Measurements from ENCODE around the gene FBLL1. TPM values are rescaled to one million over a fixed set of nuclear protein-coding genes. Genes with fewer than 3 reads are reported as not detected.
"Not testable (repeated sequence)": the region's sequence is repeated elsewhere in the genome, so short reads cannot be mapped to it uniquely, and the experiment has no call there.

Gene FBLL1
- total RNA-seq, 4 donors from 2014 or later = 0.29 to 0.33 TPM; not detected in 2

GRCh38 chr5:168530621-168531150, 1.6 kb downstream of the FBLL1 start:
- 77% methylated on average over 4 of the region's 4 CpGs for WGBS
- peaks cover 0 to 63% (median 24%) of the 10 kb centered on the region in 4 donors for H3K27me3 ChIP-seq
- intact Hi-C loops (cut with DNase I) = no loop called here

DNA sequence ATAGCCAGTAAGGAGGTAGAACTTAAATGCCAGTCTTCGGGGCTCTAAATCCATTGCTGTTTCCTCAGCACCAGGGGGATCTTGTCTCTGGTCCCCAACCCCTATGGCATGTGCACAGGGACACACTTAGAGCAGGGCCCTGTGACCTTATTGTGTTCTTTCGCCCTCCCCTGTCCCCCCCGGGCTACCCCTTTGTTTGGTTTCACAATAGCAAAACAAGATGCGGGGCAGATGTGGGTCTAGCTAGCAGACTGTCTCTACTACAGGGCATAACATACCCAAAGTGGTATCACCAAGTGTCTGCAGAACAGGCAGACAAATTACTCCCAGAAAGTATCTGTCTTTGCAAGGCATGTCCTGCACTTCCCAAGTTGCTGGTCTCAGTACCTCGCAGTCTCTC, 2.1 kb downstream of the FBLL1 start:
- no peak overlapping the region for H3K4me3 ChIP-seq
- peaks cover 0 to 63% (median 24%) of the 10 kb centered on the region in 4 donors for H3K27me3 ChIP-seq
- H3K4me1 ChIP-seq = peaks cover 3 to 16% (median 13%) of the 10 kb centered on the region in 4 donors
- intact Hi-C loops (cut with DNase I) = no loop called here
- TF ChIP-seq CTCF (IDR thresholded peaks at IDR 0.05) (no peak), POLR2AphosphoS5 (IDR thresholded peaks at IDR 0.05) (no peak), EP300 (IDR thresholded peaks at IDR 0.05) (no peak)
- DNase-seq (ENCODE audit: extremely low spot score) = no peak
- H3K9me3 ChIP-seq = no peaks in the 10 kb centered on the region
- no peaks in the 10 kb centered on the region for H3K36me3 ChIP-seq
- 78% methylated on average over 5 of the region's 5 CpGs for whole genome bisulfite sequencing
- H3K27ac ChIP-seq (replicated peaks in 1 of 4) = no peak overlapping the region

More at GRCh38 chr5:168530621-168531150, 1.6 kb downstream of the FBLL1 start:
- peaks cover 3 to 16% (median 13%) of the 10 kb centered on the region in 4 donors for H3K4me1 ChIP-seq
- no peak overlapping the region for H3K27ac ChIP-seq (replicated peaks in 1 of 4)
- H3K4me3 ChIP-seq = no peak overlapping the region
- no peaks in the 10 kb centered on the region for H3K9me3 ChIP-seq
- TF ChIP-seq CTCF (IDR thresholded peaks at IDR 0.05) = no peak
- DNase-seq (ENCODE audit: extremely low spot score) = no peak
- no peaks in the 10 kb centered on the region for H3K36me3 ChIP-seq

GRCh38 chr5:168531987-168532864, 3.1 kb downstream of the FBLL1 start:
- peaks cover 3 to 16% (median 13%) of the 10 kb centered on the region in 4 donors for H3K4me1 ChIP-seq
- peaks cover 0 to 63% (median 24%) of the 10 kb centered on the region in 4 donors for H3K27me3 ChIP-seq
- intact Hi-C loops (cut with DNase I) = no loop called here
- H3K27ac ChIP-seq (replicated peaks in 1 of 4) = no peak overlapping the region
- H3K4me3 ChIP-seq = no peak overlapping the region
- H3K9me3 ChIP-seq = no peaks in the 10 kb centered on the region
- TF ChIP-seq CTCF (IDR thresholded peaks at IDR 0.05) (no peak), EP300 (IDR thresholded peaks at IDR 0.05) (no peak), POLR2AphosphoS5 (IDR thresholded peaks at IDR 0.05) (no peak), POLR2A (IDR thresholded peaks at IDR 0.05; ENCODE audit: low read depth) (no peak)
- no peak for DNase-seq (ENCODE audit: extremely low spot score)
- no peaks in the 10 kb centered on the region for H3K36me3 ChIP-seq
- 71% methylated on average over 6 of the region's 6 CpGs for WGBS

DNA sequence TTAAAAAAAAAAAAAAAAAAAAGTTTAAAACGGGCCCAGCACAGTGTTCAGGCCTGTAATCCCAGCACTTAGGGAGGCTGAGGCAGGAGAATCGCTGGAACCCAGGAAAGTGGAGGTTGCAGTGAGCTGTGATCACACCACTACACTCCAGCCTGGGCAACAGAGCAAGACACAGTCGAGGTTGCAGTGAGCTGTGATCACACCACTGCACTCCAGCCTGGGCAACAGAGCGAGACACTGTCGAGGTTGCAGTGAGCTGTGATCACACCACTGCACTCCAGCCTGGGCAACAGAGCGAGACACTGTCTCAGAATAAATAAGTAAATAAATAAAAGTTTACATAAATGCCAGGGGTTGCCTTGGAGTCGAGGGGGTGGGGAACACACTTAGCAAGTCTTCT, 5.2 kb downstream of the FBLL1 start:
- H3K36me3 ChIP-seq; DNase-seq (ENCODE audit: extremely low spot score); H3K4me3 ChIP-seq; intact Hi-C loops (cut with DNase I); H3K9me3 ChIP-seq; H3K4me1 ChIP-seq; H3K27ac ChIP-seq (replicated peaks in 1 of 4): not testable (repeated sequence)
- WGBS = 87% methylated on average over 7 of the region's 7 CpGs
- peaks cover 0 to 51% (median 18%) of the 10 kb centered on the region in 4 donors for H3K27me3 ChIP-seq

GRCh38 chr5:168537176-168537575, 8.1 kb downstream of the FBLL1 start:
- TF ChIP-seq POLR2A (IDR thresholded peaks at IDR 0.05; ENCODE audit: low read depth) (no peak), EP300 (IDR thresholded peaks at IDR 0.05) (no peak), CTCF (IDR thresholded peaks at IDR 0.05) (no peak), POLR2AphosphoS5 (IDR thresholded peaks at IDR 0.05) (no peak)
- no peak for DNase-seq (ENCODE audit: extremely low spot score)
- intact Hi-C loops (cut with DNase I) = no loop called here
- no peak overlapping the region for H3K27ac ChIP-seq (replicated peaks in 1 of 4)
- no peaks in the 10 kb centered on the region for H3K4me1 ChIP-seq
- no peaks in the 10 kb centered on the region for H3K9me3 ChIP-seq
- H3K4me3 ChIP-seq = no peak overlapping the region
- peaks cover 0 to 25% (median 2%) of the 10 kb centered on the region in 4 donors for H3K27me3 ChIP-seq
- no peaks in the 10 kb centered on the region for H3K36me3 ChIP-seq
- 80% methylated on average over 2 of the region's 2 CpGs for WGBS

All from esophagus muscularis mucosa (tissue), 4 donors.